GM19351 (cell line): Measurements from ENCODE around the gene ESPN.
"Not testable (repeated sequence)": the region's sequence is repeated elsewhere in the genome, so short reads cannot be mapped to it uniquely, and the experiment has no call there.

Experiments
- ATAC-seq: cut with Tn5 transposase; IDR thresholded peaks from one replicate; pipeline ENCODE4 v1.9.1; 2021; ENCODE audit warnings: mild to moderate bottlenecking, moderate library complexity; ENCODE audit not compliant: unreplicated experiment

ESPN gene

GRCh38 chr1:6426972-6427350 lies 2.4 kb downstream of the ESPN start:
- no peak for ATAC-seq

- ATAC-seq = no peak
Observed at GRCh38 chr1:6427441-6428390, 3.1 kb downstream of the ESPN start.

- not testable (repeated sequence) for ATAC-seq
Observed at GRCh38 chr1:6428453-6428852, 3.9 kb downstream of the ESPN start.

- not testable (repeated sequence) for ATAC-seq
Observed at GRCh38 chr1:6429660-6430411, 5.3 kb downstream of the ESPN start.

GRCh38 chr1:6431645-6432579 lies 7.3 kb downstream of the ESPN start:
- not testable (repeated sequence) for ATAC-seq

- ATAC-seq = no peak
Observed at GRCh38 chr1:6434186-6434585, 9.6 kb downstream of the ESPN start.

GRCh38 chr1:6435129-6435528 lies 10.6 kb downstream of the ESPN start:
- no peak for ATAC-seq

- ATAC-seq = no peak
Observed at GRCh38 chr1:6435547-6435946, 11.0 kb downstream of the ESPN start.

- ATAC-seq = not testable (repeated sequence)
Observed at GRCh38 chr1:6436277-6436676, 11.7 kb downstream of the ESPN start.

GRCh38 chr1:6437012-6437700 lies 12.6 kb downstream of the ESPN start:
- ATAC-seq = not testable (repeated sequence)

- peak; percentile 56 for ATAC-seq
Observed at GRCh38 chr1:6438047-6438525, 13.5 kb downstream of the ESPN start.

- ATAC-seq = peak; percentile 51
Observed at GRCh38 chr1:6440198-6441126, 15.9 kb downstream of the ESPN start.

GRCh38 chr1:6441586-6441985 lies 17.0 kb downstream of the ESPN start:
- no peak for ATAC-seq

- ATAC-seq = no peak
Observed at GRCh38 chr1:6443339-6444115, 19.0 kb downstream of the ESPN start.

- ATAC-seq = no peak
Observed at GRCh38 chr1:6444377-6444776, 19.8 kb downstream of the ESPN start.

- no peak for ATAC-seq
Observed at GRCh38 chr1:6445062-6445763, 20.6 kb downstream of the ESPN start.

GRCh38 chr1:6445929-6446328 lies 21.4 kb downstream of the ESPN start:
- not testable (repeated sequence) for ATAC-seq

GRCh38 chr1:6446665-6447015 lies 22.1 kb downstream of the ESPN start:
- no peak for ATAC-seq
